ENCODE data around the gene LDLRAD3.
"Not testable (repeated sequence)": the region's sequence is repeated elsewhere in the genome, so short reads cannot be mapped to it uniquely, and the experiment has no call there.

DNA sequence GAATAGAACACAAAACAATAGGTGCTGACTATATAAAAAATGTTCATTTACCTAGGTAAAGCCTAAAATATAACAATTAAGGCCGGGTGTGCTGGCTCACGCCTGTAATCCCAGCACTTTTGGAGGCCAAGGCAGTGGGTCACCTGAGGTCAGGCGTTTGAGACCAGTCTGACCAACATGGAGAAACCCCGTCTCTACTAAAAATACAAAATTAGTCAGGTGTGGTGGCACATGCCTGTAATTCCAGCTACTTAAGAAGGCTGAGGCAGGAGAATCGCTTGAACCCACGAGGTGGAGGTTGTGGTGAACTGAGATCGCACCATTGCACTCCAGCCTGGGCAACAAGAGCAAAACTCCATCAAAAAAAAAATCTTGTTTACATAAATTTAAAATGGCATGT lies 31.4 kb upstream of the LDLRAD3 start:
- TF ChIP-seq, protein P1, sequence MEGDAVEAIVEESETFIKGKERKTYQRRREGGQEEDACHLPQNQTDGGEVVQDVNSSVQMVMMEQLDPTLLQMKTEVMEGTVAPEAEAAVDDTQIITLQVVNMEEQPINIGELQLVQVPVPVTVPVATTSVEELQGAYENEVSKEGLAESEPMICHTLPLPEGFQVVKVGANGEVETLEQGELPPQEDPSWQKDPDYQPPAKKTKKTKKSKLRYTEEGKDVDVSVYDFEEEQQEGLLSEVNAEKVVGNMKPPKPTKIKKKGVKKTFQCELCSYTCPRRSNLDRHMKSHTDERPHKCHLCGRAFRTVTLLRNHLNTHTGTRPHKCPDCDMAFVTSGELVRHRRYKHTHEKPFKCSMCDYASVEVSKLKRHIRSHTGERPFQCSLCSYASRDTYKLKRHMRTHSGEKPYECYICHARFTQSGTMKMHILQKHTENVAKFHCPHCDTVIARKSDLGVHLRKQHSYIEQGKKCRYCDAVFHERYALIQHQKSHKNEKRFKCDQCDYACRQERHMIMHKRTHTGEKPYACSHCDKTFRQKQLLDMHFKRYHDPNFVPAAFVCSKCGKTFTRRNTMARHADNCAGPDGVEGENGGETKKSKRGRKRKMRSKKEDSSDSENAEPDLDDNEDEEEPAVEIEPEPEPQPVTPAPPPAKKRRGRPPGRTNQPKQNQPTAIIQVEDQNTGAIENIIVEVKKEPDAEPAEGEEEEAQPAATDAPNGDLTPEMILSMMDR (IDR thresholded peaks at IDR 0.05), result not testable (repeated sequence)
- TF ChIP-seq POLR2AphosphoS5 (IDR thresholded peaks at IDR 0.05; ENCODE audit: low read depth, low read length); SIN3A (IDR thresholded peaks at IDR 0.05; ENCODE audit: borderline replicate concordance, insufficient read depth, low read depth, low read length): not testable (repeated sequence)
- TF ChIP-seq, protein P2, sequence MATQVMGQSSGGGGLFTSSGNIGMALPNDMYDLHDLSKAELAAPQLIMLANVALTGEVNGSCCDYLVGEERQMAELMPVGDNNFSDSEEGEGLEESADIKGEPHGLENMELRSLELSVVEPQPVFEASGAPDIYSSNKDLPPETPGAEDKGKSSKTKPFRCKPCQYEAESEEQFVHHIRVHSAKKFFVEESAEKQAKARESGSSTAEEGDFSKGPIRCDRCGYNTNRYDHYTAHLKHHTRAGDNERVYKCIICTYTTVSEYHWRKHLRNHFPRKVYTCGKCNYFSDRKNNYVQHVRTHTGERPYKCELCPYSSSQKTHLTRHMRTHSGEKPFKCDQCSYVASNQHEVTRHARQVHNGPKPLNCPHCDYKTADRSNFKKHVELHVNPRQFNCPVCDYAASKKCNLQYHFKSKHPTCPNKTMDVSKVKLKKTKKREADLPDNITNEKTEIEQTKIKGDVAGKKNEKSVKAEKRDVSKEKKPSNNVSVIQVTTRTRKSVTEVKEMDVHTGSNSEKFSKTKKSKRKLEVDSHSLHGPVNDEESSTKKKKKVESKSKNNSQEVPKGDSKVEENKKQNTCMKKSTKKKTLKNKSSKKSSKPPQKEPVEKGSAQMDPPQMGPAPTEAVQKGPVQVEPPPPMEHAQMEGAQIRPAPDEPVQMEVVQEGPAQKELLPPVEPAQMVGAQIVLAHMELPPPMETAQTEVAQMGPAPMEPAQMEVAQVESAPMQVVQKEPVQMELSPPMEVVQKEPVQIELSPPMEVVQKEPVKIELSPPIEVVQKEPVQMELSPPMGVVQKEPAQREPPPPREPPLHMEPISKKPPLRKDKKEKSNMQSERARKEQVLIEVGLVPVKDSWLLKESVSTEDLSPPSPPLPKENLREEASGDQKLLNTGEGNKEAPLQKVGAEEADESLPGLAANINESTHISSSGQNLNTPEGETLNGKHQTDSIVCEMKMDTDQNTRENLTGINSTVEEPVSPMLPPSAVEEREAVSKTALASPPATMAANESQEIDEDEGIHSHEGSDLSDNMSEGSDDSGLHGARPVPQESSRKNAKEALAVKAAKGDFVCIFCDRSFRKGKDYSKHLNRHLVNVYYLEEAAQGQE (IDR thresholded peaks at IDR 0.05; ENCODE audit: insufficient read depth in 1 of 2, low read depth in 2 of 2, low read length in 1 of 2), result not testable (repeated sequence)

Measured in Panc1 (cell line).